K562 (cell line): Measurements from ENCODE around the gene S100P. TPM values are rescaled to one million over a fixed set of nuclear protein-coding genes. Genes with fewer than 3 reads are reported as not detected.

ENCODE experiments used
- BRF2 ChIP-seq: IDR thresholded peaks from 3 replicates; pipeline ENCODE4 v1.6.1; 2011; ENCODE audit warnings: borderline replicate concordance, mild to moderate bottlenecking; ENCODE audit not compliant: insufficient read length, insufficient read depth
- ETS1 ChIP-seq: conservative IDR thresholded peaks from 2 replicates; pipeline ENCODE4 v1.6.1; 2011; ENCODE audit warnings: low read depth, mild to moderate bottlenecking, low read length; ENCODE audit not compliant: control insufficient read depth
- PHF21A ChIP-seq: fragments of 450-650 bp; IDR thresholded peaks from 2 replicates; pipeline ENCODE4 v1.6.1; 2017; ENCODE audit warnings: low read depth, borderline replicate concordance
- RBBP5 ChIP-seq: fragments of 200-600 bp; sonication (generic); IDR thresholded peaks from 2 replicates; pipeline ENCODE4 v1.6.1; 2012; ENCODE audit warnings: borderline replicate concordance, mild to moderate bottlenecking, low read length, control low read depth, inconsistent platforms; ENCODE audit not compliant: insufficient read depth, poor library complexity, severe bottlenecking
- RBM14 ChIP-seq: fragments of 200-400 bp; formaldehyde crosslinking; IDR thresholded peaks from 2 replicates; pipeline ENCODE4 v1.6.1; 2018; ENCODE audit warnings: low read depth, mild to moderate bottlenecking, low read length, moderate library complexity, borderline replicate concordance; ENCODE audit not compliant: insufficient read depth
- SAFB2 ChIP-seq: fragments of 200-400 bp; formaldehyde crosslinking; IDR thresholded peaks from 2 replicates; pipeline ENCODE4 v1.6.1; 2018; ENCODE audit warnings: borderline replicate concordance, low read length, low read depth, moderate library complexity; ENCODE audit not compliant: severe bottlenecking
- SLC30A9 ChIP-seq: fragments of 250-450 bp; sonication (Bioruptor Pico); IDR thresholded peaks from 2 replicates; pipeline ENCODE4 v1.8.0; 2022; ENCODE audit warnings: mild to moderate bottlenecking, moderate library complexity
- SOX6 ChIP-seq: fragments of 450-650 bp; IDR thresholded peaks from 2 replicates; pipeline ENCODE4 v1.6.1; 2014; ENCODE audit warnings: mild to moderate bottlenecking
- TRIM28 ChIP-seq: fragments of 450-650 bp; IDR thresholded peaks from 2 replicates; pipeline ENCODE4 v1.6.1; 2017
- polyA plus RNA-seq, 8 experiments: library from polyadenylated mRNA; depleted of rRNA in 4 of 8; stranded (reverse) in 5 of 8; unstranded in 3 of 8; fragments of >200 nt; fragmentation: Nextera tagmentation in 2 of 8; fragmentation: Illumina TruSeq in 1 of 8; extraction: Ambion mirVana in 2 of 8; extraction: Trizol in 1 of 8; gene quantifications; 2 replicates each; pipeline versions ENCODE4 v1.2.1 to v1.2.3, GENCODE V29; 2011 to 2014; ENCODE audit warnings: inconsistent platforms in 1 of 8, missing spikeins in 1 of 8
- total RNA-seq, 7 experiments: library from RNA; depleted of rRNA in 6 of 7; stranded (reverse); fragments of >200 nt in 6 of 7; fragmentation: Illumina TruSeq in 2 of 7; extraction: Trizol in 2 of 7; gene quantifications; 2 replicates each; pipeline versions ENCODE4 v1.2.1 to v1.2.3, GENCODE V29; 2011 to 2021; ENCODE audit warnings: low replicate concordance in 1 of 7
- TF ChIP-seq, protein P1 (sequence below), 2 experiments: fragments of 450-650 bp; IDR thresholded peaks; 2 replicates each; pipeline ENCODE4 v1.6.1; 2018; ENCODE audit warnings: mild to moderate bottlenecking in 2 of 2, low read depth in 1 of 2; ENCODE audit not compliant: partially characterized antibody in 2 of 2
- TF ChIP-seq, protein P2 (sequence below): fragments of 450-650 bp; IDR thresholded peaks from 2 replicates; pipeline ENCODE4 v1.6.1; 2018; ENCODE audit not compliant: partially characterized antibody

S100P gene
- total and polyA plus RNA-seq, 9 of the 15 experiments (the other 6 are each of a cell fraction or from before 2014, with no cell fraction given): 4.1 to 23.8 (median 7.5) TPM

DNA sequence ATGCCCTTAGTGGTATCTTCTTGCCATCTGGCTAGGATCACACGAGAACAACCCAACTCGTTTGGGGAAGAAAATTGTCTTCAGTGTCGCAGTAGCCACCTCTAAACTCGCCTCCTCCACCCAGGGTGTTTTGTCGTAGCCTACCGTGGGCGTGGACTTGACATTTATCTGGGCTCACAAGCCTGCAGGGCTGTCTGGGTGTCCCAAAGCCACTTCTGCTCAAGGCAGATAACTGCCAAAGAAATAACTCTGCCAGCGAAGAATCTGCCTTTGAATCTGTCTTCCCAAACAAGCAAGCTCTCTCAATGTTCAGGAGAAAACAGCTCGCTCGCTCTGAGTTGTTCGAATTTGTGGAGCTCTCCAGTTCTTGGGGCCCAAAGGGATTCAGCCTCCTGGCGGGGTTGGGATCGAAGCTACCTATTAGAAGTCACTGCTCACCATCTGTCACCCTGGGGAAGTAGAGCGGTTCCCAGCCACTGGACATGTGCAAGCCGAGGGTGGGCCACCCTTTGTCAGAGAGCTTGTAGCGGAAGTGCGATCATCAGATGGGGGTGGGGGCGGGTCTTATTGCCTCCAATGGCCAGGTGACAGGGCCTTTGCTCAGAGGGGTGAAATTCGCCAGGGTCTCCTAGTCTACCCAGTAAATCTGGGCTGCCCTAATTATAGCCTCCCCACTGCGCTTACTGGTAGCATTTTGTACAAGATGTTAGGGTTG lies 37.1 kb downstream of the S100P start (continued):
- TF ChIP-seq, protein P1, sequence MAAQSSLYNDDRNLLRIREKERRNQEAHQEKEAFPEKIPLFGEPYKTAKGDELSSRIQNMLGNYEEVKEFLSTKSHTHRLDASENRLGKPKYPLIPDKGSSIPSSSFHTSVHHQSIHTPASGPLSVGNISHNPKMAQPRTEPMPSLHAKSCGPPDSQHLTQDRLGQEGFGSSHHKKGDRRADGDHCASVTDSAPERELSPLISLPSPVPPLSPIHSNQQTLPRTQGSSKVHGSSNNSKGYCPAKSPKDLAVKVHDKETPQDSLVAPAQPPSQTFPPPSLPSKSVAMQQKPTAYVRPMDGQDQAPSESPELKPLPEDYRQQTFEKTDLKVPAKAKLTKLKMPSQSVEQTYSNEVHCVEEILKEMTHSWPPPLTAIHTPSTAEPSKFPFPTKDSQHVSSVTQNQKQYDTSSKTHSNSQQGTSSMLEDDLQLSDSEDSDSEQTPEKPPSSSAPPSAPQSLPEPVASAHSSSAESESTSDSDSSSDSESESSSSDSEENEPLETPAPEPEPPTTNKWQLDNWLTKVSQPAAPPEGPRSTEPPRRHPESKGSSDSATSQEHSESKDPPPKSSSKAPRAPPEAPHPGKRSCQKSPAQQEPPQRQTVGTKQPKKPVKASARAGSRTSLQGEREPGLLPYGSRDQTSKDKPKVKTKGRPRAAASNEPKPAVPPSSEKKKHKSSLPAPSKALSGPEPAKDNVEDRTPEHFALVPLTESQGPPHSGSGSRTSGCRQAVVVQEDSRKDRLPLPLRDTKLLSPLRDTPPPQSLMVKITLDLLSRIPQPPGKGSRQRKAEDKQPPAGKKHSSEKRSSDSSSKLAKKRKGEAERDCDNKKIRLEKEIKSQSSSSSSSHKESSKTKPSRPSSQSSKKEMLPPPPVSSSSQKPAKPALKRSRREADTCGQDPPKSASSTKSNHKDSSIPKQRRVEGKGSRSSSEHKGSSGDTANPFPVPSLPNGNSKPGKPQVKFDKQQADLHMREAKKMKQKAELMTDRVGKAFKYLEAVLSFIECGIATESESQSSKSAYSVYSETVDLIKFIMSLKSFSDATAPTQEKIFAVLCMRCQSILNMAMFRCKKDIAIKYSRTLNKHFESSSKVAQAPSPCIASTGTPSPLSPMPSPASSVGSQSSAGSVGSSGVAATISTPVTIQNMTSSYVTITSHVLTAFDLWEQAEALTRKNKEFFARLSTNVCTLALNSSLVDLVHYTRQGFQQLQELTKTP (IDR thresholded peaks at IDR 0.05; ENCODE audit: low read depth in 1 of 2, partially characterized antibody in 2 of 2): peak in 1 of 2 experiments; percentile 86
- no peak for TF ChIP-seq SAFB2
- no peak for TF ChIP-seq ETS1
- TF ChIP-seq, protein P2, sequence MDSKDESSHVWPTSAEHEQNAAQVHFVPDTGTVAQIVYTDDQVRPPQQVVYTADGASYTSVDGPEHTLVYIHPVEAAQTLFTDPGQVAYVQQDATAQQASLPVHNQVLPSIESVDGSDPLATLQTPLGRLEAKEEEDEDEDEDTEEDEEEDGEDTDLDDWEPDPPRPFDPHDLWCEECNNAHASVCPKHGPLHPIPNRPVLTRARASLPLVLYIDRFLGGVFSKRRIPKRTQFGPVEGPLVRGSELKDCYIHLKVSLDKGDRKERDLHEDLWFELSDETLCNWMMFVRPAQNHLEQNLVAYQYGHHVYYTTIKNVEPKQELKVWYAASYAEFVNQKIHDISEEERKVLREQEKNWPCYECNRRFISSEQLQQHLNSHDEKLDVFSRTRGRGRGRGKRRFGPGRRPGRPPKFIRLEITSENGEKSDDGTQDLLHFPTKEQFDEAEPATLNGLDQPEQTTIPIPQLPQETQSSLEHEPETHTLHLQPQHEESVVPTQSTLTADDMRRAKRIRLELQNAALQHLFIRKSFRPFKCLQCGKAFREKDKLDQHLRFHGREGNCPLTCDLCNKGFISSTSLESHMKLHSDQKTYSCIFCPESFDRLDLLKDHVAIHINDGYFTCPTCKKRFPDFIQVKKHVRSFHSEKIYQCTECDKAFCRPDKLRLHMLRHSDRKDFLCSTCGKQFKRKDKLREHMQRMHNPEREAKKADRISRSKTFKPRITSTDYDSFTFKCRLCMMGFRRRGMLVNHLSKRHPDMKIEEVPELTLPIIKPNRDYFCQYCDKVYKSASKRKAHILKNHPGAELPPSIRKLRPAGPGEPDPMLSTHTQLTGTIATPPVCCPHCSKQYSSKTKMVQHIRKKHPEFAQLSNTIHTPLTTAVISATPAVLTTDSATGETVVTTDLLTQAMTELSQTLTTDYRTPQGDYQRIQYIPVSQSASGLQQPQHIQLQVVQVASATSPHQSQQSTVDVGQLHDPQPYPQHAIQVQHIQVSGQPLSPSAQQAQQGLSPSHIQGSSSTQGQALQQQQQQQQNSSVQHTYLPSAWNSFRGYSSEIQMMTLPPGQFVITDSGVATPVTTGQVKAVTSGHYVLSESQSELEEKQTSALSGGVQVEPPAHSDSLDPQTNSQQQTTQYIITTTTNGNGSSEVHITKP: peak; percentile 92
- peak; percentile 89 for TF ChIP-seq RBBP5
- TF ChIP-seq SLC30A9 (CRISPR knock-in tag): no peak
- TF ChIP-seq BRF2: no peak
- TF ChIP-seq SOX6: peak; percentile 97
- no peak for TF ChIP-seq RBM14
- TF ChIP-seq PHF21A: peak; percentile 96
- no peak for TF ChIP-seq TRIM28
